H1 (cell line): Measurements from ENCODE around the gene TUBA4B. TPM values are rescaled to one million over a fixed set of nuclear protein-coding genes. Genes with fewer than 3 reads are reported as not detected.
A peak's percentile ranks its signal among the peaks of the same experiment; 100 is the strongest.

ENCODE experiments used
- BRCA1 ChIP-seq: IDR thresholded peaks from 2 replicates; pipeline ENCODE4 v1.6.1; 2012; ENCODE audit warnings: low read depth, low read length, improper control_type of control experiment
- CREB1 ChIP-seq: IDR thresholded peaks from 2 replicates; pipeline ENCODE4 v1.6.1; 2012; ENCODE audit warnings: inconsistent platforms
- GABPA ChIP-seq: IDR thresholded peaks from 2 replicates; pipeline ENCODE4 v1.6.1; 2011; ENCODE audit warnings: mild to moderate bottlenecking, low read length, moderate library complexity, borderline replicate concordance; ENCODE audit not compliant: insufficient read depth
- JUN ChIP-seq: IDR thresholded peaks from 2 replicates; pipeline ENCODE4 v1.6.1; 2011; ENCODE audit warnings: low read depth, mild to moderate bottlenecking, improper control_type of control experiment, low read length
- KDM1A ChIP-seq: fragments of 200-600, 300-600 bp; sonication (generic); IDR thresholded peaks from 2 replicates; pipeline ENCODE4 v1.7.1; 2016; ENCODE audit warnings: mild to moderate bottlenecking, low read length, borderline replicate concordance
- NRF1 ChIP-seq: IDR thresholded peaks from 2 replicates; pipeline ENCODE4 v1.6.1; 2011; ENCODE audit warnings: mild to moderate bottlenecking, low read depth, low read length, improper control_type of control experiment
- RXRA ChIP-seq: IDR thresholded peaks from 2 replicates; pipeline ENCODE4 v1.6.1; 2011; ENCODE audit warnings: low read depth, mild to moderate bottlenecking, low read length, moderate library complexity; ENCODE audit not compliant: insufficient read depth
- SIX5 ChIP-seq: IDR thresholded peaks from 2 replicates; pipeline ENCODE4 v1.6.1; 2011; ENCODE audit warnings: mild to moderate bottlenecking, low read depth, low read length
- TAF7 ChIP-seq: optimal IDR thresholded peaks from 2 replicates; pipeline ENCODE3; 2011; ENCODE audit warnings: low read depth, mild to moderate bottlenecking, inconsistent platforms, low read length, moderate library complexity, borderline replicate concordance
- polyA plus RNA-seq, 7 experiments: library from polyadenylated mRNA; depleted of rRNA in 3 of 7; stranded (reverse) in 5 of 7; unstranded in 2 of 7; fragments of >200 nt in 5 of 7; fragments of 200-250 nt in 2 of 7; gene quantifications; 1 replicate in 5 of 7; 2 replicates in 1 of 7; 4 replicates in 1 of 7; pipeline versions ENCODE4 v1.2.1 to v1.2.3, GENCODE V29; 2011 to 2013; ENCODE audit warnings: missing spikeins in 2 of 7, mixed read lengths in 2 of 7
- total RNA-seq: library from RNA; stranded (reverse); fragmentation: NEBNext Ultra II Directional; extraction: Animal tissue kit (Norgen Biotek cat#: 25700); gene quantifications from 2 replicates; pipeline ENCODE4 v1.2.1, GENCODE V29; 2021
- TF ChIP-seq, protein P1 (sequence below): fragments of 300-600 bp; sonication (generic); IDR thresholded peaks from 2 replicates; pipeline ENCODE4 v1.7.1; 2012; ENCODE audit warnings: low read length, moderate library complexity, mild to moderate bottlenecking, inconsistent platforms; ENCODE audit not compliant: insufficient replicate concordance

TUBA4B gene
- total and polyA plus RNA-seq, 2 of the 8 experiments (the other 6 are each of a cell fraction or from before 2014, with no cell fraction given) = 0.08 to 0.24 TPM

DNA sequence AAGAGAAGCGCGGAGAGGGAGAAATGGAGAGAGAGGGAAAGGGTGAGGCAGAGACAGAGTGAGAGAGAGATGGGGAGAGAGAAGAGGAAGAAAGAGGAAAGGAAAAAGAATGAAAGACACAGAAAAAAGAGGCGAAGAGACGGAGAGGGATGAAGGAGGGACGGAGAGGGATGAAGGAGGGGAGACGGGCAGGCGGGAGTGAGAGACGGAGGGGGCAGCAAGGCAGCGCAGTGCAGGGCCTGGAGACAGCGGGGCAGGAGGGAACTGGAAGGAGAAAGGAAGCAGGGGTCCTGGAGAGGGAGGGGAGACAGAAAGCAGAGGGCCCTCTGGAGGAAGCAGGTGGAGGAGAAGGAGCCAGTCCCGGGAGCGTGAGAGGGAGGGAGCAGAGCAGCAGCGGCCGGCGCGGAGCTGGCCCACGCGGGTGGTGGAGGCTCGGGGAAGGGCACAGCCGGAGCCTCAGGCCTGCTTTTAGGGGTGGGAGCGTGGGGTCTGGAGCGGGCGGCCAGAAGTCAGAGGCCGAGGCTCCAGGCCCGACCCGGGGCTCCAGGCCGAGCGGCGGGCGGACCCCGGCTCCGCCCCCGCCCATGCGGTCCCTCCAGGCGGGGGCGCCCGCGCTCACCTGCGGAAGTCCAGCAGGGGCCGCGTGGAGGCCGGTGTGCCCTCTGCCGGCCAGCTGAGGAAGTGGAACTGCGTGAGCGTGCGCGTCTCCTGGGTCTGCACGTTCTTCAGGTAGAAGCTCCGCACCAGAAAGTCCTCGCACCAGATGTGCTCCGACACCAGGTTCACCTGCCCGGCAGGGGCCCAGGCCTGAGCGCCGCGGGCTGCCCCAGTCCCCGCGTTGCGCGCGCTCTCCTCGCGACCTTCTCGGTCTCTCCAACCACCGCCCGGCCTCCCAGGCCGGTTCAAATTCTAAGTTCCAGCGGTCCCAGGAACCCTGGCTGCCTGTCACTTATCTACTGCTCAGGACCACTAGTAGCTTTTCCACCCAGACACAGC is 41.6 kb downstream of the TUBA4B start (continued):
- TF ChIP-seq SIX5 (no peak), GABPA (0 out of 2 replicates have a peak, but pooled peaks have one; percentile 12), JUN (no peak), CREB1 (peak; percentile 83), TAF7 (no peak), RXRA (no peak), NRF1 (no peak), BRCA1 (no peak), KDM1A (no peak)
- TF ChIP-seq, protein P1, sequence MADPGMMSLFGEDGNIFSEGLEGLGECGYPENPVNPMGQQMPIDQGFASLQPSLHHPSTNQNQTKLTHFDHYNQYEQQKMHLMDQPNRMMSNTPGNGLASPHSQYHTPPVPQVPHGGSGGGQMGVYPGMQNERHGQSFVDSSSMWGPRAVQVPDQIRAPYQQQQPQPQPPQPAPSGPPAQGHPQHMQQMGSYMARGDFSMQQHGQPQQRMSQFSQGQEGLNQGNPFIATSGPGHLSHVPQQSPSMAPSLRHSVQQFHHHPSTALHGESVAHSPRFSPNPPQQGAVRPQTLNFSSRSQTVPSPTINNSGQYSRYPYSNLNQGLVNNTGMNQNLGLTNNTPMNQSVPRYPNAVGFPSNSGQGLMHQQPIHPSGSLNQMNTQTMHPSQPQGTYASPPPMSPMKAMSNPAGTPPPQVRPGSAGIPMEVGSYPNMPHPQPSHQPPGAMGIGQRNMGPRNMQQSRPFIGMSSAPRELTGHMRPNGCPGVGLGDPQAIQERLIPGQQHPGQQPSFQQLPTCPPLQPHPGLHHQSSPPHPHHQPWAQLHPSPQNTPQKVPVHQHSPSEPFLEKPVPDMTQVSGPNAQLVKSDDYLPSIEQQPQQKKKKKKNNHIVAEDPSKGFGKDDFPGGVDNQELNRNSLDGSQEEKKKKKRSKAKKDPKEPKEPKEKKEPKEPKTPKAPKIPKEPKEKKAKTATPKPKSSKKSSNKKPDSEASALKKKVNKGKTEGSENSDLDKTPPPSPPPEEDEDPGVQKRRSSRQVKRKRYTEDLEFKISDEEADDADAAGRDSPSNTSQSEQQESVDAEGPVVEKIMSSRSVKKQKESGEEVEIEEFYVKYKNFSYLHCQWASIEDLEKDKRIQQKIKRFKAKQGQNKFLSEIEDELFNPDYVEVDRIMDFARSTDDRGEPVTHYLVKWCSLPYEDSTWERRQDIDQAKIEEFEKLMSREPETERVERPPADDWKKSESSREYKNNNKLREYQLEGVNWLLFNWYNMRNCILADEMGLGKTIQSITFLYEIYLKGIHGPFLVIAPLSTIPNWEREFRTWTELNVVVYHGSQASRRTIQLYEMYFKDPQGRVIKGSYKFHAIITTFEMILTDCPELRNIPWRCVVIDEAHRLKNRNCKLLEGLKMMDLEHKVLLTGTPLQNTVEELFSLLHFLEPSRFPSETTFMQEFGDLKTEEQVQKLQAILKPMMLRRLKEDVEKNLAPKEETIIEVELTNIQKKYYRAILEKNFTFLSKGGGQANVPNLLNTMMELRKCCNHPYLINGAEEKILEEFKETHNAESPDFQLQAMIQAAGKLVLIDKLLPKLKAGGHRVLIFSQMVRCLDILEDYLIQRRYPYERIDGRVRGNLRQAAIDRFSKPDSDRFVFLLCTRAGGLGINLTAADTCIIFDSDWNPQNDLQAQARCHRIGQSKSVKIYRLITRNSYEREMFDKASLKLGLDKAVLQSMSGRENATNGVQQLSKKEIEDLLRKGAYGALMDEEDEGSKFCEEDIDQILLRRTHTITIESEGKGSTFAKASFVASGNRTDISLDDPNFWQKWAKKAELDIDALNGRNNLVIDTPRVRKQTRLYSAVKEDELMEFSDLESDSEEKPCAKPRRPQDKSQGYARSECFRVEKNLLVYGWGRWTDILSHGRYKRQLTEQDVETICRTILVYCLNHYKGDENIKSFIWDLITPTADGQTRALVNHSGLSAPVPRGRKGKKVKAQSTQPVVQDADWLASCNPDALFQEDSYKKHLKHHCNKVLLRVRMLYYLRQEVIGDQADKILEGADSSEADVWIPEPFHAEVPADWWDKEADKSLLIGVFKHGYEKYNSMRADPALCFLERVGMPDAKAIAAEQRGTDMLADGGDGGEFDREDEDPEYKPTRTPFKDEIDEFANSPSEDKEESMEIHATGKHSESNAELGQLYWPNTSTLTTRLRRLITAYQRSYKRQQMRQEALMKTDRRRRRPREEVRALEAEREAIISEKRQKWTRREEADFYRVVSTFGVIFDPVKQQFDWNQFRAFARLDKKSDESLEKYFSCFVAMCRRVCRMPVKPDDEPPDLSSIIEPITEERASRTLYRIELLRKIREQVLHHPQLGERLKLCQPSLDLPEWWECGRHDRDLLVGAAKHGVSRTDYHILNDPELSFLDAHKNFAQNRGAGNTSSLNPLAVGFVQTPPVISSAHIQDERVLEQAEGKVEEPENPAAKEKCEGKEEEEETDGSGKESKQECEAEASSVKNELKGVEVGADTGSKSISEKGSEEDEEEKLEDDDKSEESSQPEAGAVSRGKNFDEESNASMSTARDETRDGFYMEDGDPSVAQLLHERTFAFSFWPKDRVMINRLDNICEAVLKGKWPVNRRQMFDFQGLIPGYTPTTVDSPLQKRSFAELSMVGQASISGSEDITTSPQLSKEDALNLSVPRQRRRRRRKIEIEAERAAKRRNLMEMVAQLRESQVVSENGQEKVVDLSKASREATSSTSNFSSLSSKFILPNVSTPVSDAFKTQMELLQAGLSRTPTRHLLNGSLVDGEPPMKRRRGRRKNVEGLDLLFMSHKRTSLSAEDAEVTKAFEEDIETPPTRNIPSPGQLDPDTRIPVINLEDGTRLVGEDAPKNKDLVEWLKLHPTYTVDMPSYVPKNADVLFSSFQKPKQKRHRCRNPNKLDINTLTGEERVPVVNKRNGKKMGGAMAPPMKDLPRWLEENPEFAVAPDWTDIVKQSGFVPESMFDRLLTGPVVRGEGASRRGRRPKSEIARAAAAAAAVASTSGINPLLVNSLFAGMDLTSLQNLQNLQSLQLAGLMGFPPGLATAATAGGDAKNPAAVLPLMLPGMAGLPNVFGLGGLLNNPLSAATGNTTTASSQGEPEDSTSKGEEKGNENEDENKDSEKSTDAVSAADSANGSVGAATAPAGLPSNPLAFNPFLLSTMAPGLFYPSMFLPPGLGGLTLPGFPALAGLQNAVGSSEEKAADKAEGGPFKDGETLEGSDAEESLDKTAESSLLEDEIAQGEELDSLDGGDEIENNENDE = no peak
